GM19397 (cell line): ENCODE measurements around the gene TMEM239.
"Not testable (repeated sequence)": the region's sequence is repeated elsewhere in the genome, so short reads cannot be mapped to it uniquely, and the experiment has no call there.

ENCODE experiments used
- ATAC-seq: cut with Tn5 transposase; IDR thresholded peaks from one replicate; pipeline ENCODE4 v1.9.1; 2021; ENCODE audit warnings: mild to moderate bottlenecking, moderate library complexity; ENCODE audit not compliant: unreplicated experiment

The TMEM239 gene

DNA sequence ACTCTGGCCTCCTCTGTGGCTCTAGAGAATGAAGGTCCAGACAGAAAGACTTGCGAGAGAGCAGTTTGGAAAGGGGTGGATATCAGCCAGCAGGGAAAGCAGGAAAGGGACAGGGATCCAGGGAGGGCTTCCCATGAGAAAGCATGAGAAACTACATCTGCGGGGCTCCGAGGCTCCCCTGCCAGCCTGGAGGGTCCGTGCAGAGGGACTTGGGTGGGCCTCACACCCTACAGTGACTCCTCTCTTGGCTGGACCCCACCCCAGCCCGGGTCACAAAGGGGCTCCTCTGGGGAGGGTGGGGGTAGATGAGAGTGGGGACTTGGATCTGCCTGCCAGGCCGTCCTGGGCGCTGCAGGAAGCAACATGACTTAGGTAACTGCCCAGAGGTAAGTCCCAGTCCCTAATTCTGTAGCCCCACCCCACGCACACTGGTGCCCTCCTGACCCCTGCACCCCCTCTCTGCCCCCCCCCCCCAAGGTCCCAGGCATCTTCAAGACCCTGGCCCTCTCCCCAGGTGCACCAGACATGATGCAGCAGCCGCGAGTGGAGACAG, at the start of gene TMEM239:
Gene TMEM239, plus strand, starts transcription at position 335 of the 553 bp plus-strand sequence. Its CDS starts 191 bp downstream, at position 526.
- no peak for ATAC-seq

DNA sequence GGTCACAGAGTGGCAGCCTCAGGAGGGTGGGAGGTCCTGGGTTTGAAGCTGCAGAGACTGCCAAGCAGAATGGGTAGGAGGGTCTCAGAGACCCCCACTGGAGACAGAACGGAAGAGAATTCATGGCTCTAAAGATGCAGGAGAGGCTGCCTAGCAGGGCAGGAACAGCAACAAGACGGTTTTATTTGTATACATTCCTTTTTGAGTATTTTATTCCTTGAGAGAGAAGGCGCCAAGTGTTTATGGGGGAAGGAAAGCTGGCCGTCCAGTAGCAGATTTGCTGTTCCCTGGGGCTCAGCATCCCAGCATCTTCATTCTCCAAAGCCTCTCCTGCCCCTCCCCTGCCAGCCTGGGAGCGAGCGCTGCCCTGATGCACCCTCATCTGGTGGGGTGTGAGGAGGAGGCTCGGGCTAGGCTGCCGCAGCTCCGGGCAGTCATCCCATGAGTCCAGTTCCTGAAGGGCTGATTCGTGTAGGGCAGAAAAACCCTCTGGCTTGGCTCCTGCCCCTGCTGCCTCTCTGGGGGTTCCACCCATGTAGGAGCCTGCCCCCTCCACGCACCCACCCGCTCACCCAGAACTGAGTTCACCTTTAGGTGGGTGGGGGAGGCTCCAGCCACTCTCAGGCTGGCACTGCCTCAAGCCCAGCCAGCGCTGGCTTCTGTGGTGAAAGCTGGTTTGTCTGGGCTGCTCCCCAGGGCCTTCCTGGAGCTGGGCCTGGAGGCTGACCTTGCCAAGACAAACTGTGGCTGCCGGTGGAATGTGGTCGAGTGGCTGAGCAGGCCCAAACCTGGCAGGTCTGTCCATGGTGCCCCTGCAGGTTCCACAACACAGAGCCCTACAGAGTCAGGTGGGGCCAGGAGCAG, 48.2 kb upstream of the TMEM239 start:
- ATAC-seq = no peak

DNA sequence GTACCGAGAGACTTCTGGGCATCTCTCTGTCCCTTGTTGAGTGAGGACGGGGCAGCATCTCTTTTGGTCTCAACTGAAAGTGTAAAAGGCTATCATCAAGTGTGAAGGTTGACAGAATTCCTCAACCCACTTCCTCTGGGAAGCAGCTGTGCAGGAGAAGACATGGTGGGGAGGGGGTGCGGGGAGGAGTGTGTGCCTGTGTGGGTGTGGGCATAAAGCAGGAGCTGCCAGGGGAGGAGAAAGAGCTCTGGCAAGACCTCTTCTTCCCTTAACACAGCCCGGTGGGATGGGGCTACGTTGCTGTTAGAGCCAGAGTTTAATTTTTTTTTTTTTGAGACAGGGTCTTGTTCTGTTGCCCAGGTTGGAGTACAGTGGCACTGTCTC, 47.5 kb upstream of the TMEM239 start:
- no peak for ATAC-seq

DNA sequence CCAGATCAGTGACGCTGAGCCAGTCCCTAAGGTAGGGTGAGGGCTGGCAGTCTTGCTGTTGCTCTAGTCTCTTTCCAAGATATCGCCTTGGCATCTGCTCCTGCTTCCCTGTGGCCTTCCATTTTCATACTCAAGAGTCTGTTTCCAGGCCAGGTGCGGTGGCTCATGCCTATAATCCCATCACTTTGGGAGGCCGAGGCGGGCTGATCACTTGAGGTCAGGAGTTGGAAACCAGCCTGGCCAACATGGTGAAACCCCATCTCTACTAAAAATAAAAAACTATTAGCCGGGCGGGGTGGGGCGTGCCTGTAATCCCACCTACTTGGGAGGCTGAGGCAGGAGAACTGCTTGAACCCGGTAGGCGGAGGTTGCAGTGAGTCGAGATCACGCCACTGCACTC, 46.1 kb upstream of the TMEM239 start:
- ATAC-seq = not testable (repeated sequence)

DNA sequence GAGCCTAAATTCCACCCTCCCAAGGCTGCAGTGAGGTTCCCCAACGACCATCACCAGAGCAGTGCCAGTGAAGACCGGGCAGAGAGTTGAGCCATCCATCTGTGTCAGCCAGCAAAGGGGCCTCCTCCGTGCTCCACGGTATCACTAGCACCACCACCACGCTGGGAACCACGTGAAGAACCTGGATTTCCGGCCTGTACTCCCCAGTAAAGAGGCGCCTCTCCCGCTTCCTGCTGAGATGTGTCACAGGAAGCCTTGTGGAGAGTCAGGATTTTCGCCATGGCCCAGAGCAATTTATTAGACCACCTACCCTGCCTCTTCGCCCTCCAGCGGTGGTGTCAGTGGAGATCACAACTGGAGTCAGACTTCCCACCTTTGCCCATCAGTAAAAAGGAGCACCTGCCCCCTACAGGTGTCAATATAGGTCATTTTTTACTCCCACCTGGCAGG, 44.5 kb upstream of the TMEM239 start:
- ATAC-seq = no peak

DNA sequence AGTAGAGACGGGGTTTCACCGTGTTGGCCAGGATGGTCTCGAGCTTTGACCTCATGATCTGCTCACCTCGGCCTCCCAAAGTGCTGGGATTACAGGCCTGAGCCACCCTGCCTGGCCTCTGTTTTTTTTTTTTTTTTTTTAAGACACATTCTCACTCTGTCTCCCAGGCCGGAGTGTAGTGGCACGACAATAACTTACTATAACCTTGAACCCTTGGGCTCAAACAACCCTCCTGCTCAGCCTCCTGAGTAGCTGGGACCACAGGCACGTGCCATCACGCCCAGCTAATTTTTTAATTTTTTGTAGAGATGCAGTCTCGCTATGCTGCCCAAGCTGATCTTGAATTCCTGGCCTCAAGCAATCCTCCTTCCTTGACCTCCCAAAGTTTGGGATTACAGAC, 42.4 kb upstream of the TMEM239 start:
- ATAC-seq = no peak

DNA sequence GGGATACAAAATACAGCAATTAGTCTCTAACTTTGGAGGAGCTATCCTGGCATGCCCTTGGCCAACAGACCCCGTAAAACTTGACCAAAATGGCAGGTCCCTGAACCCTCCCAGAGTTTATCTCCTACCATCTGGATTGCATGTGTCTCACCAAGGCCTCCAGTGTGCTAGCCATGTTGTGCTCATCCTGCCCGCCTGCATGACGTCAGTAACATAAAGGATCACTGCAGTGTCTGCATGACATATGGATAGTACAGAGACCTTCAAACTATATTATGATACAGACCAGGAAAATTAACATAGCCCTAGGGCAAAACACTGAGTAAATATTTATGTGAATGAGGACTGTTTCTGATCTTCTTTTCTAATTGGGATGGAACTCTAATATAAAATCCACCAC, 41.0 kb upstream of the TMEM239 start:
- ATAC-seq = no peak

DNA sequence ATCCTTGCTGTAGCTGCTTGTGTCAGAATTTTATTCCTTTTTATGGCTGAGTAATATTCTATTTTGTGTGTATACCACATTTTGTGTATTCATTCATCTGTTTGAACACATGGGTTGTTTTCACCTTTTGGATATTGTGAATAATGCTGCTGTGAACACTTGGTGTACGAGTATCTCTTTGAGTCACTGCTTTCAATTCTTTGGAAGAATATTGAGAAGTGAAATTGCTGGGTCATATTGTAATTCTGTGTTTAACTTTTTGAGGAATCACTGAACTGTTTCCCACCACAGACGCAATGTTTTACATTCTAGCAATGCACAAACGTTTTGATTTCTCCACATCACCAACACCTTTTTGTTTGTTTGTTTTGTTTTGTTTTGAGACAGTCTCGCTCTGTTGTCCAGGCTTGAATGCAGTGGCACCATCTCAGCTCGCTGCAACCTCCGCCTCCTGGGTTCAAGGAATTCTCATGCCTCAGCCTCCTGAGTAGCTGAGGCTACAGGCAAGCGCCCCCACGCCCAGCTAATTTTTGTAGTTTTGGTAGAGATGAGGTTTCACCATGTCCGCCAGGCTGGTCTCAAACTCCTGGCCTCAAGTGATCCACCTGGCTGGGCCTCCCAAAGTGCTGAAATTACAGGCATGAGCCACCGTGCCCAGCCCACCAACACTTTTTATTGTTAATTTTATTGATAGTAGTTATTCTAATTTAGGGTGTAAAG, 37.4 kb upstream of the TMEM239 start:
- ATAC-seq = no peak

DNA sequence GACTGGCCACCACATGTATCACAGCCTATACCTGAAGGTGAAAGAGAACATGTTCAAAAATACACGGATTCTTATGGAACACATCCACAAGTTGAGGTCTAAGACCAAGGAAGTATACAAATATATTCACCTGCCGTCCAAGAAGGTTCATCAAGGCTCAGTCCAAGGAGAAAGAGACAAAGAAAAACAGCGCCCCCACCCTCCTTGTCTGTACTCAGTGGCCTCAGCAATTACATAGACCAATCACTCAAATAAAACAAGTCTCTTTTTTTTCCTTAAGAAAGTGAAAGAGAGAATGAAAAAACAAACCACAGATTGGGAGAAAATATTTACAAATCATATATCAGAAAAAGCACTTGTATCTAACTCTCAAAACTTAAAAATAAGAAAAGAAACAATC, 35.2 kb upstream of the TMEM239 start:
- no peak for ATAC-seq

DNA sequence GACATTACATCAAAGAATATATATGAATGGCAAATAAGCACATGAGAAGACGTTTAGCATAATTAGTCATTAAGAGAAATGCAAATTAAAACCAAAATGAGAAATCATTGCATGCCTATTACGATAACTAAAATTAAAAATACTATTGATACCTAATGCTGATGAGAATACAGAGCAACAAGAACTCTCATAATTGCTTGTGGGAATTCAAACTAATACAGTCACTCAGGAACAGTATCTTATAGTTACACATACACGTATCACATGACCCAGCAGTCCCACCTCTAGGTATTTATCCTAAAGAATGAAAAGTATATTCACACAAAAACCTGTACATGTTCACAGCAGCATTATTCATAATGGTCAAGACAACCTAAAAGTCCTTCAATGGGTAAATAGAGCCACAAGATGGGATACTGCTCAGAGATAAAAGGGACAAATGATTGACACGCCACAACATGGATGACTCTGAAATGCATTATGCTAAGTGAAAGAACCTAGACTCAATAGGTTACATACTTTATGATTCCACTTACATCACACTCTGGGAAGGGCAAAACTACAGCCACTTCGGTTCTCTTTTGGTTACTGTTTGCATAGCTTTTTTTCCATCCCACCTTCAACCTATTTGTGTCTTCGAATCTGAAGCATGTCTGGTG, 32.1 kb upstream of the TMEM239 start:
- no peak for ATAC-seq

DNA sequence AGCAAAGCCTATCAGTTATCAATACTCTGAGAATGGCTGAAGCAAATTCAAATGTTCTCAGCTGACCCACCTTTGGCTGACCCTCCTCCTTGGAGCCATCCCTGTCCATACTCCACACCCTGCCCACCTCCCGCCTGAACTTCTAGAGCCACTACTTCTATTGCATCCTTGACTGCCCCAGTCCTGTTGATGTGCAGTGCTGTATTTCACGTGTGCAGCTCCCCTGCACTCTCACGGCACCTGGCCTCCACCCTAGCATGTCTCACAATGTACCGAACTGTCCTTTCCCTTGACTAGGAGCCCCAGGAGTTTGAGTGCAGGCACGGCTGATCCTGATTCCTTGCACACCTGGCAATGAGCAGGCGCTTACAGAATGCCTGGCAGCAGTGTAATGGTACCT, 22.7 kb upstream of the TMEM239 start:
- ATAC-seq = no peak

DNA sequence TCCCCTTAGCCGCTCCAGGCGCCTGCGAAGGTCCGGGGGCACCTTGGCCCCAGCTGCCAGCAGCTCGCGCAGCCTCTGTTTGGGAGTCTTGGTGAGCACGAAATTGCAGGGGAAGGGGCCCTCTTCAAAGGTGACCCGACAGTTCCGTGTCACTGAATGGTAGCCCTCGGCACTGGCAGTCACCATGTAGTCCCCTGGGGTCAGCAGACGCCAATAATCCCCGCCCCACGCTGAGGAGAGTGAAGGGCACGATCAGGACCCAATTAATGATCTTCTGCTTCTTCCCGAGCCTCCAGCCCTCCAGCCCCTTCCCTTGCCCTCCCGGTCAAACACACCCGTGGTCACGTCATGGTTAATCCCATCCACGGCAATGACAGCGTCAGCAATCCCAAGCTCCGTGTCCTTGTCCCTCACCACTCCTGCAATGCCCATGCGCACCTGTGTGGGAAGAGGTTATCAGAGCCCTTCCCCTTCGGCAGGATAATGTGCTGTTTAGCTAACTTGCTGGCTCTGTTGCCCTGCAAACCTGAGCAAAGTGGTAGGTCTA, 21.9 kb upstream of the TMEM239 start:
- ATAC-seq = no peak

DNA sequence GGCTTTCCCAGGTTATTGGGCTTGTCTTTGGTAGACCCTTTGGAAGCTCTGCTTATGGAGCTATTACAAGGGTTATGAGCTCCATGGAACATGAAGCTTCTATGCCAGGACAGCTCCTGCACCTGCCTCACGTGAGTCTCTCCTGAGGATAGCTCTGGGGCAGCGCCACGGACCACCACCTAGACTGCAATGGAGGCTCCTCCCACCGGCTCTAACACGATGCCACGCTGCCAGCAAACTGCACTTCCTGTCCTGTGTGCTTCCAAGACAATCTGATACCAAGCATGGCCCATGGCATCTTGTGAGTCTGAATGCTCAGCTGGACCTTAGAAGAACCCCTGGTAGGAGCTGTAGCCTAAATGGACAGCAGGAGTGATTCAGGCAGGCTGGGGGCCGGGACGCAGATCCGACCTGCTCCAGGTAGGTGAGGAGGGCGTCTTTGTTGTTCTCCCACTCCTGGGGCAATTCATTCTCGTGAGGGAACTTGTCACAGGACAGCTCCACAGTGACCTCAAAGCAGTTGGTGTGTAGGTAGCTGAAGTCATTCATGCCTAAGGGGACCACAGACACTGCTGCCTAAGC, 21.2 kb upstream of the TMEM239 start:
- no peak for ATAC-seq

DNA sequence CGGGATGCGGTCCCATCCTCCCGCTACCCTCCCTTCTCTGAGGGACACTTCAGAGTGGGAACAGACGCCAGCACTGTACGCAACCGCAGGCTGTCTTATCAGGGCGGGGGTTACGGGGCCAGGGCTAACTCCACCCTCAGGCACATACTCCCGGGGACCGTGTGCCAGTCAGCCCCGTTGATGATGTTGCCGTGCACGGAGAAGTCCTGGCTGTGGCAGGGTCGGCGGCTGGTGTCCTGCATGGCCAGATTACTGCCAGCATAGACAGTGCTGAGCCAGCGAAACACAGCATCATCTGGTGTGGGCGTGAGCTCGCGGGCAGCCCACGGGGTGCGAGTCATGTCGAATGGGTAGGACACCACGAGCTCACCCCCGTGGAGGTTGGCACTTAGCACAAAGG, 20.7 kb upstream of the TMEM239 start:
- no peak for ATAC-seq

DNA sequence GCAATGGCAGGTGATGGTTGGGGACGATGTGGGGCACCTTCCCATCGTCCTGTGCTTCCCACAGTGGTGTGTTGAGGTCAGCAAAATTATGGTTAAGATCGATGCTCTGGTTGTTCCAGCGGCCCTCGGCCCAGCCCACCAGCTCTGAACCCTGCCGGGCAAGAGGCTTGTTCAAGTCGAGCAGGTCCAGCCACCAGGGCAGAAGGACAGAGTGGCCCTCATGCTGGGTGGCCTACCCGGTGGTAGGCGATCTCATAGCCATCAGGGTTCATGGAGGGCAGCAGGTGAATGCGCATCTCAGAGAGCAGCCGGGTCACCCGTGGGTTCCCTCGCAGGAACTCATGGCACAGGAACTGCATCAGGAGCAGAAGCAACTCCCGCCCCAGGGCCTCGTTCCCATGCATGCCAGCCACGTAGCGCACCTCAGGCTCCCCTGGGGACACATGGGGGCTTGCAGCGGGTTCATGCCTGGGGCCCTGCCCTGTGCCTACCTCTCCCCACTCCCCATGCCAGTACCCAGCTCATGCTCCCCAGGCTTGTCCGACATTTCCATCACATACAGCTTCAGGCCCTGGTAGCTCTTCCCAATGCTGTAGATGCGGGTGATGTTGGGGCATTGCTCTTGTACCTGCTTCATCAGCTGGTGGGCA, 20.0 kb upstream of the TMEM239 start:
- ATAC-seq = no peak

DNA sequence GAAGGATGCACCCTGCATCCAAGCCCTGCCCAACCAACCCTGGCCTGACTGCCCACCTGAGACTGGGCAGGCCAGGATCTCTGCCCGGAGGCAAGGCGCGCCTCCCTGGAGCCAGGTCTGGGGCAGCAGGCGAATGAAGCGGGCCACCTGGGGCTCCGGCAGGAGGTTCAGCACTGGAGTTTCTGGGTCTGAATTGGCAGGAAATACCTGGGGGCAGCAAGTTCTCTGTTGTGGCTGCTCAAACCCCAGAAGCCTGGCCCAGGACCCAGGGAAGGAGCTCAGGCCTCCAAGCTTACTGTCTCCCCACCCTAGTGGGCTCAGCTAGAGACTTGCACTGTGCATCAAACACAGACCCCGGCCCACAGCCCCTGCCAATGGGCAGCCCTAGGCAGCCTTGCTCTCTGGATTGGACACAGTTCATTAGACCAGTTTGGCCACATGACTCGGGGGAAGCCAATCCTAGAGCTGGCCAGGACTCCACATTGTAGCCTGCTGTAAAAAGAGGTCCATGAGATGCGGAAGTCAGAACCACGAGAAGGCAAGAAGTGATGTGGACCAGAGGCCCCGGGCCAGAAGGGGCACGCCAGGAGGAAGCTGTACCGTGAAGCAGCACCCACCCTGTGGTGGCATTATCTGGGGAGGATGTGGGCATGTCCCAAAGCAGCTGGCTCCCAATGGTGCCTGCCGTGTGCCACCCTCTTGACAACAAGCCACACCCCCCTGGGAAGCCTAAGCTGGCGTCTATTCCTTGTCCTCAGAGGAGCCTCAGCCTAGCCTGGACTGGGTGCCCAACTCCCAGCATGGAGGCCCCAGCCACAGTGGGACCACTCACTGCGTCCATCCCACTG, 18.8 kb upstream of the TMEM239 start:
- ATAC-seq = no peak

DNA sequence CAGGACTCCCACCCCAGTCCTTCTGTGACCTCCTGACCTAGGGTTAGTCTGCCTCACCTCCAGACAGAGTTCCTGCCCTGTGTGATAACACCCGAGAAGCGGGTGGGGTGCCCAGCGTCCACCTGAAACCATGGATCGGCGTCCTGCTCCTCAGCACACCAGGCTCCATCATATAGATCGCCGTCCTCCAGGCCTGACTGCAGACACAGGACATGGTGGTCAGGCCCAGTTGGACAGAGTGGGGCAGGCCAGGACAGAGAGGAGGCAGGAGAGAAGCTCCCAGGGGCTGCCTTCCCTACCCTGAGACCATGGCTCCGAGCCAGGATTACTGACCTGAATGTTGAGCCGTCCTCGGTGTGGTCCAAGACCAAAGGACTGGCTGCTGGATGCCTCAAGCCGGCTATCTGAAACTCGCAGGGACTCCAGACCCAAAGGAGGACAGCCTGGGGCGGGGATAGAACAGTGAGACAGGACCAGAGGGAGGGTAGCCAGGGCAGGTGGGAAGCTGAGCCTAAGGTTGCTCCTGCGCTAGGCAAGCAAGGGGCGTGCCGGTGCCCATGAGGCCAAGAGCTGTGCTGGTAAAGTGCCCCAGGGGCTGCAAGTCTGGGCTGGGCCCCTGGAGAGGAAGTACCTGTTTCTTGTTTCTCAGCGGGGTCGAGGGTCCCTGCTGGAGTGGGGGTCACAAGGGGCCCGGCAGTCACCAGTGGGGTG, 17.9 kb upstream of the TMEM239 start:
- ATAC-seq = no peak

DNA sequence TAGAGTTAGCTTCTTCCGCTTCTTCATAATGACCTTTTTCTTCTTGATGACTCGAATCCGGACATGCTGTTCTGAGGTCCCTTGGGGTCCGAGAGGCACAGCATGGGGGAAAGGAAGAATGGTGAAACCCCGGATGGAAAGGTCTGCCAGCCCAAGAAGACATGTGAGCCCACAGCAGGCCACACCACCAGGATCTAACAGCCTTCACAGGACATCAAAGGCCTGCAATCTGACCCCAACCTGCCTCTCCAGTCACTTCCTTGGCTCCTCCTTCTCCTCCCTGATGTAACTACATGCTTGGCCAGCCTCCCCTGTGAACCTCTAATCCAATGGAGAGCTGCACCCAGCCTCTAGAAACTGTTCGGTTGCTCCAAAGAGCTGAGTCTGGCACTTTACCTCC, 17.4 kb upstream of the TMEM239 start:
- no peak for ATAC-seq

DNA sequence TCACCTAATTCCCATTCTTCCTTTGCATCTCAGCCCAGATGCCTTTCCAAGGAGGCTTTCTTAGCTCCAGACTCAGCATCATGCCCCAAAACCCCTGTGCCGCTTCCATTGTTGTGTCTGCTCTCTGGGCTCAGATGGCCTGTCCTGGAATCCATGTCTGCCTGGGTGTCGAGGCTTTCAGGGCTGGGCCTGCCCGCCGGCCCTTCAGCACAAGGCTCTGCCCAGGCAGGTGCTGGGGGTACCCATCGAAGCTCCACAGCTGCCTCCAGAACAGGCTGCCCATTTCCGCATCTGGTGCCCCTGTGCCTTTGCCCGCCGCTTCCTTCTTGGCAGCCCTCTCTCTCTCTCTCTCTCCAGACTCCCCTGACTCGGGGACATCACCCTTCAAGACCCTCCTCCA, 16.9 kb upstream of the TMEM239 start:
- ATAC-seq = no peak
